IPS-18c (cell line): ENCODE data around the gene COL8A2.
"Not testable (repeated sequence)": the region's sequence is repeated elsewhere in the genome, so short reads cannot be mapped to it uniquely, and the experiment has no call there.

Experiments used
- H3K4me3 ChIP-seq: 2 replicates; pipeline ENCODE4 v1.7.0; 2013; ENCODE audit warnings: low read depth, mild to moderate bottlenecking, low read length, moderate library complexity; ENCODE audit not compliant: insufficient read depth
- H3K9me3 ChIP-seq: one replicate; pipeline ENCODE4 v1.6.1; 2013; ENCODE audit warnings: mild to moderate bottlenecking, low read length, moderate library complexity; ENCODE audit not compliant: control insufficient read depth, insufficient read depth

The COL8A2 gene

GRCh38 chr1:36159614-36160387 is 34.8 kb upstream of the COL8A2 start:
- H3K9me3 ChIP-seq: no peaks in the 10 kb centered on the region
- H3K4me3 ChIP-seq: no peak overlapping the region

- H3K4me3 ChIP-seq, H3K9me3 ChIP-seq: not testable (repeated sequence)
These were observed 33.8 kb upstream of the COL8A2 start for GRCh38 chr1:36158827-36159252.

- peak overlapping the region; percentile 90; the same call in 1 of the 2 replicates for H3K4me3 ChIP-seq
- H3K9me3 ChIP-seq: no peaks in the 10 kb centered on the region
These were observed 33.2 kb upstream of the COL8A2 start for GRCh38 chr1:36157973-36158826.

- Histone ChIP-seq H3K9me3 (no peaks in the 10 kb centered on the region), H3K4me3 (peak overlapping the region; percentile 90)
These were observed 32.3 kb upstream of the COL8A2 start for GRCh38 chr1:36157115-36157903.

- H3K9me3 ChIP-seq: no peaks in the 10 kb centered on the region
- H3K4me3 ChIP-seq: peak overlapping the region; percentile 90
These were observed 31.5 kb upstream of the COL8A2 start for GRCh38 chr1:36156329-36157114.

GRCh38 chr1:36155408-36156328 is 30.6 kb upstream of the COL8A2 start, which contains the start of gene MAP7D1:
TSS of gene MAP7D1 (plus strand) at chr1:36156160. CDS start at chr1:36156418, 258 bp downstream.
- peak within 1 kb of the TSS; percentile 90 for H3K4me3 ChIP-seq

GRCh38 chr1:36154765-36155407 is 29.9 kb upstream of the COL8A2 start:
- H3K9me3 ChIP-seq: no peaks in the 10 kb centered on the region
- H3K4me3 ChIP-seq: peak overlapping the region; percentile 90; the same call in 1 of the 2 replicates

More at GRCh38 chr1:36155408-36156328, 30.6 kb upstream of the COL8A2 start, which contains the start of gene MAP7D1:
- no peaks in the 10 kb centered on the region for H3K9me3 ChIP-seq

GRCh38 chr1:36154335-36154734 is 29.3 kb upstream of the COL8A2 start:
- no peak overlapping the region for H3K4me3 ChIP-seq
- no peaks in the 10 kb centered on the region for H3K9me3 ChIP-seq

GRCh38 chr1:36153476-36153875 is 28.5 kb upstream of the COL8A2 start:
- Histone ChIP-seq H3K4me3 (no peak overlapping the region), H3K9me3 (no peaks in the 10 kb centered on the region)

- H3K4me3 ChIP-seq: no peak overlapping the region
- peaks cover 3% of the 10 kb centered on the region for H3K9me3 ChIP-seq
These were observed 26.8 kb upstream of the COL8A2 start for GRCh38 chr1:36151845-36152203.

- no peak overlapping the region for H3K4me3 ChIP-seq
These were observed 26.3 kb upstream of the COL8A2 start for GRCh38 chr1:36151134-36151844.

GRCh38 chr1:36150296-36151133 is 25.5 kb upstream of the COL8A2 start:
- peaks cover 3% of the 10 kb centered on the region for H3K9me3 ChIP-seq
- H3K4me3 ChIP-seq: no peak overlapping the region

More at GRCh38 chr1:36151134-36151844, 26.3 kb upstream of the COL8A2 start:
- H3K9me3 ChIP-seq: peaks cover 3% of the 10 kb centered on the region

GRCh38 chr1:36149973-36150295 is 24.9 kb upstream of the COL8A2 start:
- peaks cover 3% of the 10 kb centered on the region for H3K9me3 ChIP-seq
- peak overlapping the region; percentile 26; the same call in 1 of the 2 replicates for H3K4me3 ChIP-seq
